Measurements from ENCODE around the gene RAET1E. TPM values are rescaled to one million over a fixed set of nuclear protein-coding genes. Genes with fewer than 3 reads are reported as not detected.

The RAET1E gene
- total and polyA plus RNA-seq, 9 of the 15 experiments (the other 6 are each of a cell fraction or from before 2014, with no cell fraction given) = not detected

DNA sequence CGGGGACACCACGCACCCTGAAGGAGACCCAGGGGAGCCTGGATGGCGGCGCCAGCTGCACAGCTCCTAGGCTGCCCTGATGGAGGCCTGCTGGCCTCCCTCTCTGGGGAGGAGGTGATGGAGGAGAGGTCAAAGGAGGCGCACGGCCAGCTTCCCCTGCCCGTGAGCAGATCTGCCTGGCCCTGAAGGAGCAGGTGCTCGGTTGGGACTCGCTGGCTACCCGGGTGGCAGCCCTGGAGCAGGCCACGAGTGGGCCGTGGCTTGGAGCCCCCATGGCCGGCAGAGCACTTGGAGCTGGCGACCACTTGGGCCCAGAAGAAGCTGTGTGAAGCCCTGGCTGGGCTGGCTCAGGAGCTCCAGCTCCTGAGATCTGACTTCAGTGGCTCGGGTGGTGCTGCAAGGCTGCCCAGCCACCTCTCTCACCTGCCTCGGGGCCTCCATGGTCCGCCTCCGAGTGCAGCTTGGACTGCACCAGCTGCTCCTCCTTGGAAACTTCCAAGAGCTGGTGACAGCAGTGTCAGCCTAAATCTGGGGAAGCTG, 7.5 kb upstream of the RAET1E start:
- BruUV-seq (replicated peaks) = no TSS peak
- in situ Hi-C loops (cut with MboI) = loop anchor here (25.0 kb wide), 1 partner anchor 868 kb away; no protein-coding TSS in a partner anchor

More for the DNA sequence above, 7.5 kb upstream of the RAET1E start:
- Histone ChIP-seq H3K4me1 (replicated peaks in 1 of 2; ENCODE audit: control insufficient read depth in 2 of 2, insufficient read depth in 2 of 2, low read length in 2 of 2) (peaks cover 0 to 6% of the 10 kb centered on the region in 2 experiments; a peak in 1 of 5 replicates), H3K27me3 (ENCODE audit: control insufficient read depth in 2 of 2, insufficient read depth in 2 of 2, low read length in 2 of 2) (peaks cover 19 to 60% of the 10 kb centered on the region in 2 experiments; a peak in 4 of 5 replicates), H3K36me3 (ENCODE audit: control insufficient read depth, insufficient read depth, low read length) (no peaks in the 10 kb centered on the region), H3K4me2 (ENCODE audit: insufficient read depth, low read length) (no peak overlapping the region), H3K4me3 (no peak overlapping the region), H3K9me3 (replicated peaks; ENCODE audit: control insufficient read depth, insufficient read depth, low read depth, low read length) (peaks cover 4% of the 10 kb centered on the region; the same call in 1 of the 2 replicates), H3K9ac (ENCODE audit: insufficient read depth in 1 of 2, low read depth in 2 of 2, low read length in 2 of 2) (peak overlapping the region in 1 of 2 experiments; percentile 48; a peak in 1 of 4 replicates), H3K79me2 (ENCODE audit: control insufficient read depth, insufficient read depth, low read length) (no peaks in the 10 kb centered on the region), H4K20me1 (replicated peaks; ENCODE audit: control insufficient read depth, insufficient read depth, low read length) (no peaks in the 10 kb centered on the region), H3K27ac (ENCODE audit: extremely low read depth, low read depth, low read length) (no peak overlapping the region), H3K9me1 (ENCODE audit: control insufficient read depth, insufficient read depth, low read length) (no peaks in the 10 kb centered on the region), H2AFZ (ENCODE audit: low read depth, low read length) (no peak overlapping the region)
- POLR2A ChIA-PET = interaction anchor here (0.7 to 2.2 kb wide), 4 partner anchors 9 to 964 kb away, joined by 3 to 13 read pairs (median 8); no protein-coding TSS in a partner anchor
- TF ChIP-seq PML (IDR thresholded peaks at IDR 0.05; ENCODE audit: low read length) (no peak), BRF2 (IDR thresholded peaks at IDR 0.05; ENCODE audit: borderline replicate concordance, insufficient read depth, insufficient read length) (no peak), MNT (conservative IDR thresholded peaks at IDR 0.05) (no peak), MTA1 (IDR thresholded peaks at IDR 0.05; ENCODE audit: borderline replicate concordance) (no peak), RHOXF2B (CRISPR knock-in tag; conservative IDR thresholded peaks at IDR 0.05) (no peak), NELFE (IDR thresholded peaks at IDR 0.05; ENCODE audit: insufficient read depth, insufficient read length) (no peak), SREBF1 (IDR thresholded peaks at IDR 0.05; ENCODE audit: borderline replicate concordance, low read depth, low read length) (no peak), HDAC8 (tag; IDR thresholded peaks at IDR 0.05) (no peak), MCM7 (IDR thresholded peaks at IDR 0.05) (no peak), ZNF764 (CRISPR knock-in tag; IDR thresholded peaks at IDR 0.05; ENCODE audit: low read depth) (no peak)
- TF ChIP-seq, protein P1, sequence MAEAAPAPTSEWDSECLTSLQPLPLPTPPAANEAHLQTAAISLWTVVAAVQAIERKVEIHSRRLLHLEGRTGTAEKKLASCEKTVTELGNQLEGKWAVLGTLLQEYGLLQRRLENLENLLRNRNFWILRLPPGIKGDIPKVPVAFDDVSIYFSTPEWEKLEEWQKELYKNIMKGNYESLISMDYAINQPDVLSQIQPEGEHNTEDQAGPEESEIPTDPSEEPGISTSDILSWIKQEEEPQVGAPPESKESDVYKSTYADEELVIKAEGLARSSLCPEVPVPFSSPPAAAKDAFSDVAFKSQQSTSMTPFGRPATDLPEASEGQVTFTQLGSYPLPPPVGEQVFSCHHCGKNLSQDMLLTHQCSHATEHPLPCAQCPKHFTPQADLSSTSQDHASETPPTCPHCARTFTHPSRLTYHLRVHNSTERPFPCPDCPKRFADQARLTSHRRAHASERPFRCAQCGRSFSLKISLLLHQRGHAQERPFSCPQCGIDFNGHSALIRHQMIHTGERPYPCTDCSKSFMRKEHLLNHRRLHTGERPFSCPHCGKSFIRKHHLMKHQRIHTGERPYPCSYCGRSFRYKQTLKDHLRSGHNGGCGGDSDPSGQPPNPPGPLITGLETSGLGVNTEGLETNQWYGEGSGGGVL (CRISPR knock-in tag; IDR thresholded peaks at IDR 0.05) = no peak
- 2% methylated on average over 18 of the region's 18 CpGs for WGBS (ENCODE audit: insufficient coverage, low coverage, missing lambda C conversion rate)
- FAIRE-seq (no peak), ATAC-seq (peak; percentile 35; the same call in 2 of the 3 replicates), DNase-seq (ENCODE audit: extremely low read depth in 1 of 4, low spot score in 3 of 4) (no peak)
- CTCF ChIA-PET (ENCODE audit: low intra/inter-chr PET ratio) = interaction anchor here (0.6 kb wide), 1 partner anchor 1234 kb away, joined by 3 read pairs; no protein-coding TSS in a partner anchor
- intact Hi-C loops (cut with micrococcal nuclease) = no loop called here

All from K562 (cell line).